Measurements from ENCODE around the gene RIMS4.
"Not testable (repeated sequence)": the region's sequence is repeated elsewhere in the genome, so short reads cannot be mapped to it uniquely, and the experiment has no call there.

The RIMS4 gene

GRCh38 chr20:44790638-44791393 lies 19.5 kb downstream of the RIMS4 start:
- no peak for DNase-seq

- DNase-seq: no peak
Measured at GRCh38 chr20:44788706-44789456, 21.5 kb downstream of the RIMS4 start.

- no peak for DNase-seq
Measured at GRCh38 chr20:44787299-44787698, 23.0 kb downstream of the RIMS4 start.

- DNase-seq: no peak
Measured at GRCh38 chr20:44785768-44786167, 24.6 kb downstream of the RIMS4 start.

- DNase-seq: no peak
Measured at GRCh38 chr20:44784688-44785087, 25.7 kb downstream of the RIMS4 start.

- DNase-seq: no peak
Measured at GRCh38 chr20:44781791-44782190, 28.6 kb downstream of the RIMS4 start.

- no peak for DNase-seq
Measured at GRCh38 chr20:44781118-44781517, 29.2 kb downstream of the RIMS4 start.

GRCh38 chr20:44780226-44780625 lies 30.1 kb downstream of the RIMS4 start:
- DNase-seq: no peak

GRCh38 chr20:44776980-44777379 lies 33.4 kb downstream of the RIMS4 start:
- DNase-seq: no peak

- no peak for DNase-seq
Measured at GRCh38 chr20:44773070-44773829, 37.1 kb downstream of the RIMS4 start.

GRCh38 chr20:44772636-44773035 lies 37.7 kb downstream of the RIMS4 start:
- DNase-seq: no peak

- DNase-seq: no peak
Measured at GRCh38 chr20:44771172-44771535, 39.2 kb downstream of the RIMS4 start.

GRCh38 chr20:44770484-44771171 lies 39.7 kb downstream of the RIMS4 start:
- no peak for DNase-seq

GRCh38 chr20:44769481-44769863 lies 40.9 kb downstream of the RIMS4 start:
- DNase-seq: no peak

- DNase-seq: no peak
Measured at GRCh38 chr20:44768854-44769480, 41.4 kb downstream of the RIMS4 start.

- no peak for DNase-seq
Measured at GRCh38 chr20:44768256-44768655, 42.1 kb downstream of the RIMS4 start.

GRCh38 chr20:44765701-44766347 lies 44.5 kb downstream of the RIMS4 start:
- DNase-seq: no peak

GRCh38 chr20:44765091-44765490 lies 45.3 kb downstream of the RIMS4 start:
- DNase-seq: no peak

- DNase-seq: not testable (repeated sequence)
Measured at GRCh38 chr20:44763798-44764197, 46.5 kb downstream of the RIMS4 start.

- DNase-seq: no peak
Measured at GRCh38 chr20:44762466-44763140, 47.7 kb downstream of the RIMS4 start.

GRCh38 chr20:44761423-44761822 lies 48.9 kb downstream of the RIMS4 start:
- no peak for DNase-seq

- DNase-seq: no peak
Measured at GRCh38 chr20:44759595-44759994, 50.8 kb downstream of the RIMS4 start.
